HepG2 (cell line): ENCODE measurements around the gene PDILT.
"Not testable (repeated sequence)": the region's sequence is repeated elsewhere in the genome, so short reads cannot be mapped to it uniquely, and the experiment has no call there.

Experiments used
- HDAC6 ChIP-seq: fragments of 200-600 bp; sonication (generic); IDR thresholded peaks from 2 replicates; pipeline ENCODE4 v1.7.0; 2017; ENCODE audit warnings: mild to moderate bottlenecking, antibody characterized with exemption, low read length, low read depth
- MIER2 ChIP-seq: IDR thresholded peaks from 2 replicates; pipeline ENCODE4 v1.6.1; 2016; ENCODE audit warnings: missing biosample characterization, missing genetic modification reagents
- NFYB ChIP-seq: sonication (generic); formaldehyde crosslinking; IDR thresholded peaks from 2 replicates; pipeline ENCODE4 v1.4.0; 2020; ENCODE audit warnings: missing genetic modification reagents
- SRY ChIP-seq: sonication (generic); formaldehyde crosslinking; IDR thresholded peaks from 2 replicates; pipeline ENCODE4 v1.8.0; 2022; ENCODE audit warnings: mild to moderate bottlenecking, missing genetic modification reagents
- TCF7L2 ChIP-seq: IDR thresholded peaks from 2 replicates; pipeline ENCODE4 v1.6.1; 2011; ENCODE audit warnings: mild to moderate bottlenecking, low read depth, low read length, moderate library complexity
- TF ChIP-seq, protein P1 (sequence below): sonication (generic); formaldehyde crosslinking; IDR thresholded peaks from 2 replicates; pipeline ENCODE4 v1.5.1; 2020; ENCODE audit warnings: mild to moderate bottlenecking, missing genetic modification reagents, moderate library complexity

DNA sequence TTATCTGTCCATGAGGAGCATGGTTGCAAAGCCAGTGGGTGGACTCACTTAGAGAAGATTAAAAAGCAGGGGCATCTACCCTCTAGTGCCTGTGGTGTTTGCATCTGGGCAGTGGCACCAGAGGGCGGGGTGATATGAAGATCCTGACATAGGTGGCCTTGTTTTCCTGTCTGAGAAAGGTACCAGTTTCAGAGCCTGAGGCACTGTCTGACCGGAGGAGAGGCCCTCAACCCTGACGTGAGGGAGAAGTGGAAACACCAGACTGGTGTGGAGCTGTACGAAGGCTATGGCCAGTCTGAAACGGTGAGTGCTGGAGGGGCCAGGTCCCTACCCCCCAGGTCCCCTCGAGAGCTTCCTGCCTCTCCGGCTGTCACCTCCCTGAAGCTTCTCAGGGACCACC lies 25.0 kb upstream of the PDILT start:
- TF ChIP-seq SRY; TCF7L2; HDAC6; MIER2 (CRISPR knock-in tag); NFYB (CRISPR knock-in tag): not testable (repeated sequence)
- TF ChIP-seq, protein P1, sequence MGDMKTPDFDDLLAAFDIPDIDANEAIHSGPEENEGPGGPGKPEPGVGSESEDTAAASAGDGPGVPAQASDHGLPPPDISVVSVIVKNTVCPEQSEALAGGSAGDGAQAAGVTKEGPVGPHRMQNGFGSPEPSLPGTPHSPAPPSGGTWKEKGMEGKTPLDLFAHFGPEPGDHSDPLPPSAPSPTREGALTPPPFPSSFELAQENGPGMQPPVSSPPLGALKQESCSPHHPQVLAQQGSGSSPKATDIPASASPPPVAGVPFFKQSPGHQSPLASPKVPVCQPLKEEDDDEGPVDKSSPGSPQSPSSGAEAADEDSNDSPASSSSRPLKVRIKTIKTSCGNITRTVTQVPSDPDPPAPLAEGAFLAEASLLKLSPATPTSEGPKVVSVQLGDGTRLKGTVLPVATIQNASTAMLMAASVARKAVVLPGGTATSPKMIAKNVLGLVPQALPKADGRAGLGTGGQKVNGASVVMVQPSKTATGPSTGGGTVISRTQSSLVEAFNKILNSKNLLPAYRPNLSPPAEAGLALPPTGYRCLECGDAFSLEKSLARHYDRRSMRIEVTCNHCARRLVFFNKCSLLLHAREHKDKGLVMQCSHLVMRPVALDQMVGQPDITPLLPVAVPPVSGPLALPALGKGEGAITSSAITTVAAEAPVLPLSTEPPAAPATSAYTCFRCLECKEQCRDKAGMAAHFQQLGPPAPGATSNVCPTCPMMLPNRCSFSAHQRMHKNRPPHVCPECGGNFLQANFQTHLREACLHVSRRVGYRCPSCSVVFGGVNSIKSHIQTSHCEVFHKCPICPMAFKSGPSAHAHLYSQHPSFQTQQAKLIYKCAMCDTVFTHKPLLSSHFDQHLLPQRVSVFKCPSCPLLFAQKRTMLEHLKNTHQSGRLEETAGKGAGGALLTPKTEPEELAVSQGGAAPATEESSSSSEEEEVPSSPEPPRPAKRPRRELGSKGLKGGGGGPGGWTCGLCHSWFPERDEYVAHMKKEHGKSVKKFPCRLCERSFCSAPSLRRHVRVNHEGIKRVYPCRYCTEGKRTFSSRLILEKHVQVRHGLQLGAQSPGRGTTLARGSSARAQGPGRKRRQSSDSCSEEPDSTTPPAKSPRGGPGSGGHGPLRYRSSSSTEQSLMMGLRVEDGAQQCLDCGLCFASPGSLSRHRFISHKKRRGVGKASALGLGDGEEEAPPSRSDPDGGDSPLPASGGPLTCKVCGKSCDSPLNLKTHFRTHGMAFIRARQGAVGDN (CRISPR knock-in tag) = 0 out of 2 replicates have a peak, but pooled peaks have one; percentile 14
